ENCODE results near the gene SENP1.

The SENP1 gene

GRCh38 chr12:48040354-48040753 lies 65.5 kb downstream of the SENP1 start:
- DNase-seq (ENCODE audit: insufficient read length, low spot score) (no peak), FAIRE-seq (no peak)

GRCh38 chr12:48039151-48039550 lies 66.7 kb downstream of the SENP1 start:
- DNase-seq (ENCODE audit: insufficient read length, low spot score): no peak

GRCh38 chr12:48038085-48038484 lies 67.8 kb downstream of the SENP1 start:
- DNase-seq (ENCODE audit: insufficient read length, low spot score) (no peak), FAIRE-seq (no peak)

More at GRCh38 chr12:48039151-48039550, 66.7 kb downstream of the SENP1 start:
- FAIRE-seq: no peak

DNA sequence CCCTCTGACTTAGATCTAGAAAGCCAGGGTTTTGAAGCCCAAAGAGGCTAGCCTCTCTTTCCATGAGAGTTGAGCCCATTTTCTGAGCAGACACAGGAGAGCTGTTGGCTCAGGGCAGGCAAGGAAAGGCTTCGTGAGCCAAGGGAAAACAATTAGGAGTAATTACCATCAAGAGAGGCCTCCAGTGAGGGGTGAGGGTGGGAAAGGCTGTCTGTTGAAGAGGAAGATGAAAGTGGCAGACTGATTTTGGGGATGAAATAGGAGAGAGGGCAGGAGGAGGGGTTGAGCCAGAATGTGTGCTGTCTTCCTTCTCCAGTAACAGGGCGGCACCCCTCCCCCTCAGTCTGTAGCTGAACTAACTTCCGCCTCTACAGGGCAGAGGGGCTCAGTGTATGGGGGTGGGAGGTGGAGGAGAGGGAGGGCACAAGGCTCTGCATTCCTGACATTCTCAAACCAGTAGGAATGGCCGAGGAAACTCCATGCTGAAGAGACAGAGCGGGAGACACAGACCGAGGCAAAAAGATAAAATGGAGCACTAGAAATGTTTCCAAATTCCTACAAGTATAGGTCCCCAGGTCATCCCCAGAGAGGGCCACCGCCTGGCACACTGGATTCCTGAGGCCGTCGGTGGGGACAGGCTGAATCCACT lies 68.5 kb downstream of the SENP1 start:
- DNase-seq (ENCODE audit: insufficient read length, low spot score) (peak; percentile 17), FAIRE-seq (no peak)

DNA sequence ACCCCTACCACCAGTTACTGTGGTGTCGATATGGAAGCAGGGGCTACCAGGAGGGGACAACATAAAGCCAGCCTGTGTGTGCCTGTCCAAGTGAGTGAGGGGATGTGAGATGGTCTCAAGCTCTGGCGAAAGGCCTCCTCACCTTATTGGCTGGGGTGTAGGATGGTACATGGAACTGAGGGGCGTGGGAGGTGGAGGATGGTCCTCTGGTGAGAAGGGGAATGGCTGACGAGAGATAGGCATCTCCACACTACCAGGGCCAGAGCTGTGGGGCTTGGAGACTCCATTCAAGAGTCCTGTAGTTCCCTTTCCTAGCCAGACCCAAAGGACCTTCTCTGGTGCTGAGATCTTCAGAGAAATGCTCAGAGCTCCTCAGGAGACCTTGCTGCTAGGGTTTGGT lies 69.1 kb downstream of the SENP1 start:
- DNase-seq (ENCODE audit: insufficient read length, low spot score): no peak
- no peak for FAIRE-seq

GRCh38 chr12:48034835-48035805 lies 70.8 kb downstream of the SENP1 start:
- no peak for FAIRE-seq
- no peak for DNase-seq (ENCODE audit: insufficient read length, low spot score)

DNA sequence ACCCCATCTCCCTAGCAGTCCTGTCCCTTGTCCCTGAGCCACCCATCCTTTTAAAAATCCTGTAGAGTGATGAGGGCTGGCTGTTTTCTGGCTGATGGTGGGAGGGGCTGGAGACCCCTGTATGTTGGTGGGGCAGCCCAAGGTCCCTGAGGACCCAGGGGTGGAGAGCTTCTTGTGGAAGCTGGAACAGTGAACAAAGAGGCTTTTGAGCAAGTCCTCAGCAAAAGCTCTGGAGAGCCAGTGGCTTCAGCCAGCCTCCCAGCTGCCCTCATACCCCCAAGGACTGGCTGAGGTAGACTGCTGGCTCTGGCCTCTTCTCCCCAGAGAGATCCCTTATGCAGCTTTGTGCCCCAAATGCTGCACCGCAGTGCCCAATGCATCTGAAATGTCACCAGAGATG lies 72.4 kb downstream of the SENP1 start:
- DNase-seq (ENCODE audit: insufficient read length, low spot score): no peak
- no peak for FAIRE-seq

- DNase-seq (ENCODE audit: insufficient read length, low spot score) (no peak), FAIRE-seq (no peak)
These were observed 73.3 kb downstream of the SENP1 start for GRCh38 chr12:48032597-48032996.

- FAIRE-seq (no peak), DNase-seq (ENCODE audit: insufficient read length, low spot score) (no peak)
These were observed 74.5 kb downstream of the SENP1 start for GRCh38 chr12:48031135-48031960.

GRCh38 chr12:48030173-48030650 lies 75.7 kb downstream of the SENP1 start:
- no peak for FAIRE-seq
- DNase-seq (ENCODE audit: insufficient read length, low spot score): no peak

DNA sequence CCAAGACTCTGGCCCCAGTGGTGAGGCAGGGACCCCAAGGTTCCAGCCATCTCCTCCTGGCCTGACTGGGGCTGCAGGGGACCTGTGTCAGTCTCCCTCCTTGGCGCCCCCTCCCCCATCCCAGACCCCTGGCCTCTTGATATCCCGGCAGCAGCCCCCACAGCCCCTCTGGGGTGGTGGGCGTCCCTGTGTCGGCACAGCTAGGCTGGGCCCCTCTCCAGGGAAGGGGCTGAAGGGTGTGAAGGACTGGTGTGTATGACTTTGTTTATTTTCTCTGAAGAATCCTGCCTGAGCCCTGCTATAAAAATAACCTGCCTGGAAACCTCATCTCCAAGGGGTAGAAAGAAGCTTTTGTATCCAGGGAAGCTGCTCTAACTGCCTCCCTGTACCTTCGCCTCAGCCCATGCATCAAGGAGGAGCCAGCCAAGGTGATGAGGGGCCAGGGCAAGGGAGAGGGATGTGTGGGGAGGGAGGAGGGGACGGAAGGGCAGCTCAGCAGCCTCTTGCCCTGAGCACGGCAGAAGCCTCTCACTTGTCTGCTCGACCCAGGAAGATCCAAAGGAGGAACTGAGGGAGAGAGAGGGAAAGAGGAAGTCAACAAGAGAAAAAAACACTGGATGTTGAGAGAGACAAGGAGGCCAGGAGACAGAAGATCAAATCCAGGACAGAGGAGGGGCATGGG lies 76.2 kb downstream of the SENP1 start:
- DNase-seq (ENCODE audit: insufficient read length, low spot score): no peak
- FAIRE-seq: no peak

DNA sequence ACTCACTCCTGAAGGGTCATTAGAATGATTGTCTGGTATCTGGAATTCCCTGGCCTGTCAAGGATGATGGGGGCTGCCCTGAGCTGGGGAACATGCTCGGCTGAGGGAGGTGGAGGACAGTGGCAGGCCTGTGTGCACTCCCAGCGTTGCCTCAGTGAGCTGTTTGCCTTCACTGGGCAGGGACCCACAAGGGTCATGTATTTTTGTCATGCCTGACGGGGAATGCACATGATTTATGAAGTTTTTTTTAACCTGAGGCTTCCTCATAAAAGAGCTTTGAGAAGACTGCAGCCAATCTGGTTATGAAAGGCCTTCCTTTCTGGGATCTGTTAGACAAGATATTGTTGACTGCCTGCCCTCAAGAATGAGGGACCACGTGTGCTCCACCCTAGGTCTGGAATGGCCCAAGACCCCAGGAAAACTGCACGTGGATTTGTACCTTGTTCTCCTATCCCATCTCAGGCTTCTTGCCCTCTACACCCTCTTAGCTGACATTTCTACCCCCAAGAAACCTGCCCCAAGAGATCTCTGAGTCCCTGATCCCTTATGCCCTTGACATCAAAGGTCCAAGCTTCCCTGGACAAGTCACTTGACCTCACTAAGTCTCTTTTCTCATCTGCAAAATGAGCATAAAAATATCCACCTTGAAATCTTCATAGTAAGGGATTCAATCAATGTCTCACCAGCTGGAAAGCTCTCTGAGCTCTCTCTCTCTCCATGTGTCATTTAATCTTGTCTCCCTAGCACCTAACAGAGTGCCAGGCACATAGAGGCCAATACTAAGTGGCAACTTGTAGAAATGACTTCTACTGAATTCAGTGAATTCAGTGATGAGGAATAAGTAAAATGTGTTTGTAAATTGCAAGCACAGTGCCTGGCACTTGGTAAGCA lies 77.1 kb downstream of the SENP1 start:
- FAIRE-seq: no peak
- no peak for DNase-seq (ENCODE audit: insufficient read length, low spot score)

DNA sequence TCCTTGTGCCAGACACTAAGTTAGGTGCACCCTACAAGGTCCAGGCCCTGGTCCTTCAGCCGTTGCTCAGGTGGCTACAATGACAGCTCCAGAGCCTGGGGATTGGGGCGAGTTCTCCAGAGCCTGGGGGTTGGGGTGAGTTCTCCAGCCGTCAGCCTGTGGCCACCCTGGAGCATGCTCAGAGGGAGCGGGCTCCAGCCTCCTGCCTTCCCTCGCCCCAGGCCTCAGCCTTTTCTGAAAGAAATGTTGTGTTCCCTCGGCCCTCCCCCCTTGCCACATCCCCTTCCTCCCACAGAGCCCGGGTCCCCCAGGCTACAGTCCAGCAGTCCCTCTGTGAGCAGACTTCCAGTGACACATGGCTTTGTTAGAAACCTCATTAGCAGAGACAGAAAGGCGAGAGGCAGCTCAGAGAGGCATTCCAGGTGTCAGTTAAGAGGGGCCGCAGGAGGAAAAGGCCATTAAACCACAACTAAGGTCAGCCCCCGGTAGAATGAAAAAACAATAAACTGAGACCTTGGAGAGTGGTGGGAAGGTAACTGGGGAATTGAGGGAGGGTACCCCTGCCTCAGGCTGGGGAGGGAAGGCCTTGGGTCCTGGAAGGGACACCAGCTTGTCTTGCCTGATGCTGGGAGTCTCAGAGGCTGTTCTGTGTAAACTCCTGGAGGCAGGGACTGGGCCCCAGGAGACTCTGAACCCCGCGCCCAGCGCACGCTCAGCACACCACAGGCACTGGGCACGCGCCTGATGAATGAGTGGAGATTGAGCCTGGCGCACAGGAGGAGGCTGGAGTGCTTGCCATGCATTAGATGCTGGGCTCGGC lies 78.5 kb downstream of the SENP1 start:
- DNase-seq (ENCODE audit: insufficient read length, low spot score) (no peak), FAIRE-seq (no peak)

- no peak for DNase-seq (ENCODE audit: insufficient read length, low spot score)
- FAIRE-seq: no peak
These were observed 79.6 kb downstream of the SENP1 start for GRCh38 chr12:48026060-48026827.

GRCh38 chr12:48025281-48025680 lies 80.6 kb downstream of the SENP1 start:
- DNase-seq (ENCODE audit: insufficient read length, low spot score): no peak
- FAIRE-seq: no peak

GRCh38 chr12:48024735-48025134 lies 81.1 kb downstream of the SENP1 start:
- DNase-seq (ENCODE audit: insufficient read length, low spot score): no peak
- no peak for FAIRE-seq

GRCh38 chr12:48023386-48023785 lies 82.5 kb downstream of the SENP1 start:
- DNase-seq (ENCODE audit: insufficient read length, low spot score): no peak
- FAIRE-seq: no peak

All from HTR-8/SVneo (cell line).